Neural crest cell (in vitro differentiated cells): ENCODE measurements around the gene NPHP3. TPM values are rescaled to one million over a fixed set of nuclear protein-coding genes. Genes with fewer than 3 reads are reported as not detected.

Experiments used
- DNase-seq: peaks from one replicate; pipeline ENCODE4 v3.0.0; 2021; ENCODE audit warnings: low read depth, mixed read lengths, low spot score
- H3K27ac Mint-ChIP-seq: one replicate; pipeline ENCODE4 v1.8.0; 2021; ENCODE audit warnings: mild to moderate bottlenecking, mixed read lengths; ENCODE audit not compliant: unreplicated experiment
- H3K27me3 Mint-ChIP-seq: 2 replicates; pipeline ENCODE4 v1.8.0; 2021; ENCODE audit warnings: low read depth, mild to moderate bottlenecking, mixed read lengths
- H3K36me3 Mint-ChIP-seq: 2 replicates; pipeline ENCODE4 v1.8.0; 2021; ENCODE audit warnings: low read depth, mild to moderate bottlenecking, mixed read lengths
- H3K4me1 Mint-ChIP-seq: 2 replicates; pipeline ENCODE4 v1.8.0; 2021; ENCODE audit warnings: mixed read lengths
- H3K4me3 Mint-ChIP-seq: one replicate; pipeline ENCODE4 v1.8.0; 2021; ENCODE audit warnings: mild to moderate bottlenecking, mixed read lengths
- H3K9me3 Mint-ChIP-seq: 2 replicates; pipeline ENCODE4 v1.8.0; 2021; ENCODE audit warnings: mixed read lengths
- CTCF ChIP-seq: fragments of 200-600 bp; sonication (generic); conservative IDR thresholded peaks from 2 replicates; pipeline ENCODE4 v1.5.0; 2021; ENCODE audit warnings: antibody characterized with exemption, mild to moderate bottlenecking
- total RNA-seq: library from RNA; stranded (reverse); gene quantifications from 2 replicates; pipeline ENCODE4 v1.2.1, GENCODE V29; 2021

Gene NPHP3
- total RNA-seq, 1 donor from 2014 or later = 18.9 TPM

DNA sequence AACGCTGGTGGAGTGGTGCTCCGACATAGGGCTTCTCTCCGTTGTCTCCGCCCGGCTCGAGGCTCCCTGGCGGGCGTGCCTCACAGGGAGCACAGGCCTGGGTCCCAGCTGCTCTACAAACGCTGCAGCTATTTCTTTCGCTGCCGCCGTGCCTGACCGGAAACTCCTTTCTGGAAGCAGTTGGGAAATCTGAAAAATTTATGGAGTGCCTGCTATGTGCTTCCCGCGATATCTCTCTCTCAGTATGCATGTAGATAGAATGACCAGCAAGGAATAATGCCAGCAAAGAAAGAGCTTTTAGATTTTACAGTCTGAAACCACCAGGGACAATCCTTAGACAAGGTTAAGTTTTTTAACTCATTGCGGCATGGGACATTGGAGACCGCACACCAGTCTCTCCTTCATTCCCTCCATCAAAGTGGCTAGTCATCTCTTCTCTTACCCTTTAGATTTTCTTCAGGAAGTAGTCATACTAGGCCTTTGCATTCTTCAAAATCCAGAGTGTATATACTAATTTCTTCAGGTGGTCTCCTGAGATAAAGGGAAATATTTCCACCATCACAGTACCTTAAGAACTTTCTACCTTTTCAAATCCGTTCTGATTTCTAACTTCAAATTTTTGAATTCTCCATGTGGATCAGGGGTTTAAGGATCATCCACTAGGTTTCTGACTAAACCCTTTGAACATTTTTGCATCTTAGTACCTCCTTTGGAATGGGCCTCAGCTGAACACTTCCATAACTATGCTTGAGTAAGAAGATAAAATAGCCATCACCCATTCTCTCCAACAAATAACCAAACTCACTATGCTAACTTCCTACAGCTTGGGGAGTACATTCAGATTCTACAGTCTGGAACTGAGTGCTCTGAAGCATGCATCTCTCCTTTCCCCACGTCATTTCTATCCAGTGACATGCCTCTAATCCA lies 1.1 kb upstream of the NPHP3 start:
- H3K4me3 Mint-ChIP-seq = peak overlapping the region; percentile 97
- H3K27me3 Mint-ChIP-seq = no peaks in the 10 kb centered on the region
- peak overlapping the region; percentile 96 for H3K27ac Mint-ChIP-seq
- DNase-seq = no peak
- H3K36me3 Mint-ChIP-seq = peaks cover 3% of the 10 kb centered on the region
- H3K9me3 Mint-ChIP-seq = no peaks in the 10 kb centered on the region
- TF ChIP-seq CTCF = no peak
- H3K4me1 Mint-ChIP-seq = peaks cover 32% of the 10 kb centered on the region

DNA sequence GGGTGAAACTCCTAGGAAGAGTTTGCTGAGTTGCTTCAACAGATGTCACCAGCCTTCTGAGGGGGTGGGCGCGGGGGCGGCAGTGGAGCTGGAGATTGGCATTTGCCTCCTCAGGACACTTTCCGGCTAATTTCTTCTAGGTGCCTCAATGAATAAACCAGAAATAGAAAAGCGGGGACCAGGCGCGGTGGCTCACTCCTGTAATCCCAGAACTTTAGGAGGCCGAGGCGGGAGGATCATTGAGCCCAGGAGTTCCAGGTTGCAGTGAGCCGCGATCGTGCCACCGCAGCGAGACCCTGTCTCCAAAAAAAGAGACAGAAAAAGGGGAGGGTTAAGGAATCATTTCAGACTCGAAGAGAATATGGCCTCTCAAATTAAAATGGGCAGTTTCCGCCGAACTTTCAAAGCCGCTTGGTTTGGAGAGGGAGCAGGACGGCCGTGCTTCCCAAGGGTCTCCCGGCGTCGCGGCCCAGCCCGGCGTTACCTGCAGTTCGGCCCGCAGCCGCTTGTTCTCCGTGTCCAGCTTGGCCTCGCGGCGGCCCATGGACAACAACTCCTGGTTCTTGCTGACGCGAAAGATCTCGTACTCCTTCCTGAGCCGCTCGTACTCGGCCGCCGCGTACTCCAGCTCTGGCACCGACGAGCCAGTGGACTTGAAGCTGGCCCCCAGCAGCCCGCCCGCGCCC lies 587 bp downstream of the NPHP3 start:
- DNase-seq = no peak
- H3K36me3 Mint-ChIP-seq = peaks cover 3% of the 10 kb centered on the region
- H3K27me3 Mint-ChIP-seq = no peaks in the 10 kb centered on the region
- H3K9me3 Mint-ChIP-seq = no peaks in the 10 kb centered on the region
- TF ChIP-seq CTCF = peak; percentile 57
- peak overlapping the region; percentile 96 for H3K27ac Mint-ChIP-seq
- peaks cover 32% of the 10 kb centered on the region for H3K4me1 Mint-ChIP-seq
- peak overlapping the region; percentile 96 for H3K4me3 Mint-ChIP-seq

DNA sequence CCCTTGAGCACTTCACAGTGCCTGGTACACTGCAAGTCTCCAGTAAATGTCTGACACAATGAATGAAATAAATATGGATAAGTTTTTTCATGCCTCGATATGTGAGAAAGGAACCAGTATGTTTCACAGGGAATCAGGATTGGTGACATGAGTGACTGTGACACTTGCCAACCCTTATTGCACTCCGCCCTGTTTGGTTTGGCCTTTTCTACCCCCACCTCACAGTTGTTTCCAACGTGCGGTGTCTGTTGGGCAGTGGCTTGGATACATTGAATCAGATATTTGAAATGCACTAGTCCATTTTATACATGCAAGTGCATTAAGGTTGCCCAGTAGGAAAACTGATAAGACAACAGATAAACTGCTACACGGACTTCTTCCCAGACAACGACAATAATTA lies 2.0 kb downstream of the NPHP3 start:
- H3K4me1 Mint-ChIP-seq = peaks cover 32% of the 10 kb centered on the region
- no peaks in the 10 kb centered on the region for H3K9me3 Mint-ChIP-seq
- peaks cover 5% of the 10 kb centered on the region for H3K36me3 Mint-ChIP-seq
- no peak overlapping the region for H3K27ac Mint-ChIP-seq
- no peaks in the 10 kb centered on the region for H3K27me3 Mint-ChIP-seq
- H3K4me3 Mint-ChIP-seq = peak overlapping the region; percentile 96
- no peak for DNase-seq
- TF ChIP-seq CTCF = no peak

GRCh38 chr3:132716372-132716771 lies 5.8 kb downstream of the NPHP3 start:
- Mint-ChIP-seq H3K27ac (no peak overlapping the region), H3K9me3 (no peaks in the 10 kb centered on the region), H3K36me3 (peaks cover 5% of the 10 kb centered on the region), H3K4me3 (no peak overlapping the region), H3K4me1 (peaks cover 17% of the 10 kb centered on the region), H3K27me3 (no peaks in the 10 kb centered on the region)
- DNase-seq = no peak
- TF ChIP-seq CTCF = no peak

DNA sequence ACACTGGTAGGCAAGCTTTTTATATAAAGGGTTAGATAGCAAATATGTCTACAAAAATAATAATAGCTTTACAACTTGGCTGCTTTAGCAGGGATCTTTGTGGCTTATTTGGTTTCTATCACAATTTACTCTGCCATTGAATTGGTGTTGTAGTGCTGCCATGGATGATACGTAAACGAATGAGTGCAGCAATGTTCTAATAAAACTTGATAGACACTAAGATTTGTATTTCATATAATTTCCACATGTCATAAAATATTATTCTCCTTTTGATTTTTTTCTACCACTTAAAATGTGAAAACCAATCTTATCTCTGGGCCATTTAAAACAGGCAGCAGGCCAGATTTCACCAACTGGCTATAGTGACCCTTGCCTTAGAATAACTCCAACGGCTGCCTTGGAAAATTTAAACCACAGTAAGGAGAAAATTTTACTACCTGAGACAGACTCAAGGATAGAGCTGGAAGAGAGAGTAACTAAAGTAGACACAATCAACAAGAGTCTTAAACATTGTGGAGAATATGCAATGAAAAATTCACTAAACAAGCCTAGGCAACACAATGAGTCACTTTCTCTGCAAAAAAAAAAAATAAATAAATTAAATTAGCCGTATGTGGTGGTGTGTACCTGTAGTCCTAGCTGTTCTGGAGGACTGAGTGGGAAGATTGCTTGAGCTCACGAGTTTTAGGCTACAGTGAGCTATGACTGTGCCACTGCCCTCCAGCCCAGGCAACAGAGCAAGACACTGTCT lies 8.1 kb downstream of the NPHP3 start:
- Mint-ChIP-seq H3K4me3 (no peak overlapping the region), H3K27ac (no peak overlapping the region), H3K4me1 (peaks cover 17% of the 10 kb centered on the region), H3K9me3 (no peaks in the 10 kb centered on the region), H3K36me3 (peaks cover 13% of the 10 kb centered on the region), H3K27me3 (no peaks in the 10 kb centered on the region)
- no peak for TF ChIP-seq CTCF
- DNase-seq = no peak
